ENCODE data around the gene FFAR2. TPM values are rescaled to one million over a fixed set of nuclear protein-coding genes. Genes with fewer than 3 reads are reported as not detected.

Gene FFAR2
- total and polyA plus RNA-seq, 4 donors = 0.25 to 0.84 (median 0.47) TPM

DNA sequence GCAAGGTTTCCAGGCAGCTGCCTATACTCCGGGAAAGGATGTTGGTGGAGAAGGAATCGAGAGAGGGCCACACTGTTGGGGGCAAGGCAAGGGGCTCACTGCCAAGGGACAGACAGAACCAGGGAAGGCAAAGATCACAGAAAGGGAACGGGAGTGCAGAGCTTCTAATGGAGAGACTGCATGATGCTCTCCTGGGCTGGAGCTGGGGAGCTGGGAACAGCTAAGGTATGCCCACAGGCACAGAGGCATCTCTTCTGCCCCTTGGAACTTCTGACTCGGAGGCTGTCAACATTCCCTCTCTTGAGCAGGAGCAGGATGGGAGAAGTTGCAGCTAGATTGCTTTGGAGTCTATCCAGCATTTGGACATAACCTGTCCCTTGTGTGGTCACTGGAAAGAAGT lies 22.4 kb upstream of the FFAR2 start:
- H3K27me3 ChIP-seq (ENCODE audit: control insufficient read depth in 4 of 4, insufficient read depth in 4 of 4, low read length in 3 of 4) = no peaks in the 10 kb centered on the region
- no peak overlapping the region for H3K27ac ChIP-seq (ENCODE audit: low read depth in 1 of 2, low read length in 2 of 2)
- peaks cover 0 to 4% (median 2%) of the 10 kb centered on the region in 4 donors for H3K4me1 ChIP-seq (ENCODE audit: control insufficient read depth in 4 of 4, insufficient read depth in 4 of 4, low read length in 3 of 4)
- TF ChIP-seq EGR1 (IDR thresholded peaks at IDR 0.05; ENCODE audit: low read depth in 2 of 2) = no peak
- TF ChIP-seq, protein P1, sequence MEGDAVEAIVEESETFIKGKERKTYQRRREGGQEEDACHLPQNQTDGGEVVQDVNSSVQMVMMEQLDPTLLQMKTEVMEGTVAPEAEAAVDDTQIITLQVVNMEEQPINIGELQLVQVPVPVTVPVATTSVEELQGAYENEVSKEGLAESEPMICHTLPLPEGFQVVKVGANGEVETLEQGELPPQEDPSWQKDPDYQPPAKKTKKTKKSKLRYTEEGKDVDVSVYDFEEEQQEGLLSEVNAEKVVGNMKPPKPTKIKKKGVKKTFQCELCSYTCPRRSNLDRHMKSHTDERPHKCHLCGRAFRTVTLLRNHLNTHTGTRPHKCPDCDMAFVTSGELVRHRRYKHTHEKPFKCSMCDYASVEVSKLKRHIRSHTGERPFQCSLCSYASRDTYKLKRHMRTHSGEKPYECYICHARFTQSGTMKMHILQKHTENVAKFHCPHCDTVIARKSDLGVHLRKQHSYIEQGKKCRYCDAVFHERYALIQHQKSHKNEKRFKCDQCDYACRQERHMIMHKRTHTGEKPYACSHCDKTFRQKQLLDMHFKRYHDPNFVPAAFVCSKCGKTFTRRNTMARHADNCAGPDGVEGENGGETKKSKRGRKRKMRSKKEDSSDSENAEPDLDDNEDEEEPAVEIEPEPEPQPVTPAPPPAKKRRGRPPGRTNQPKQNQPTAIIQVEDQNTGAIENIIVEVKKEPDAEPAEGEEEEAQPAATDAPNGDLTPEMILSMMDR (IDR thresholded peaks at IDR 0.05; ENCODE audit: low read depth, low read length, missing input control) = no peak
- TF ChIP-seq HNF4G (IDR thresholded peaks at IDR 0.05) = no peak
- TF ChIP-seq FOXA2 (IDR thresholded peaks at IDR 0.05) = no peak
- TF ChIP-seq FOXA1 (IDR thresholded peaks at IDR 0.05) = no peak
- TF ChIP-seq, protein P2, sequence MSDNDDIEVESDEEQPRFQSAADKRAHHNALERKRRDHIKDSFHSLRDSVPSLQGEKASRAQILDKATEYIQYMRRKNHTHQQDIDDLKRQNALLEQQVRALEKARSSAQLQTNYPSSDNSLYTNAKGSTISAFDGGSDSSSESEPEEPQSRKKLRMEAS (IDR thresholded peaks at IDR 0.05) = no peak
- TF ChIP-seq, protein P3, sequence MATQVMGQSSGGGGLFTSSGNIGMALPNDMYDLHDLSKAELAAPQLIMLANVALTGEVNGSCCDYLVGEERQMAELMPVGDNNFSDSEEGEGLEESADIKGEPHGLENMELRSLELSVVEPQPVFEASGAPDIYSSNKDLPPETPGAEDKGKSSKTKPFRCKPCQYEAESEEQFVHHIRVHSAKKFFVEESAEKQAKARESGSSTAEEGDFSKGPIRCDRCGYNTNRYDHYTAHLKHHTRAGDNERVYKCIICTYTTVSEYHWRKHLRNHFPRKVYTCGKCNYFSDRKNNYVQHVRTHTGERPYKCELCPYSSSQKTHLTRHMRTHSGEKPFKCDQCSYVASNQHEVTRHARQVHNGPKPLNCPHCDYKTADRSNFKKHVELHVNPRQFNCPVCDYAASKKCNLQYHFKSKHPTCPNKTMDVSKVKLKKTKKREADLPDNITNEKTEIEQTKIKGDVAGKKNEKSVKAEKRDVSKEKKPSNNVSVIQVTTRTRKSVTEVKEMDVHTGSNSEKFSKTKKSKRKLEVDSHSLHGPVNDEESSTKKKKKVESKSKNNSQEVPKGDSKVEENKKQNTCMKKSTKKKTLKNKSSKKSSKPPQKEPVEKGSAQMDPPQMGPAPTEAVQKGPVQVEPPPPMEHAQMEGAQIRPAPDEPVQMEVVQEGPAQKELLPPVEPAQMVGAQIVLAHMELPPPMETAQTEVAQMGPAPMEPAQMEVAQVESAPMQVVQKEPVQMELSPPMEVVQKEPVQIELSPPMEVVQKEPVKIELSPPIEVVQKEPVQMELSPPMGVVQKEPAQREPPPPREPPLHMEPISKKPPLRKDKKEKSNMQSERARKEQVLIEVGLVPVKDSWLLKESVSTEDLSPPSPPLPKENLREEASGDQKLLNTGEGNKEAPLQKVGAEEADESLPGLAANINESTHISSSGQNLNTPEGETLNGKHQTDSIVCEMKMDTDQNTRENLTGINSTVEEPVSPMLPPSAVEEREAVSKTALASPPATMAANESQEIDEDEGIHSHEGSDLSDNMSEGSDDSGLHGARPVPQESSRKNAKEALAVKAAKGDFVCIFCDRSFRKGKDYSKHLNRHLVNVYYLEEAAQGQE (IDR thresholded peaks at IDR 0.05) = no peak
- TF ChIP-seq YY1 (IDR thresholded peaks at IDR 0.05) = no peak
- TF ChIP-seq RXRA (IDR thresholded peaks at IDR 0.05) = no peak
- TF ChIP-seq HNF4A (conservative IDR thresholded peaks at IDR 0.05) = no peak
- no peak for TF ChIP-seq JUND (IDR thresholded peaks at IDR 0.05)
- no peak for TF ChIP-seq GABPA (IDR thresholded peaks at IDR 0.05 in 1 of 2, conservative IDR thresholded peaks at IDR 0.05 in 1 of 2)
- TF ChIP-seq, protein P4, sequence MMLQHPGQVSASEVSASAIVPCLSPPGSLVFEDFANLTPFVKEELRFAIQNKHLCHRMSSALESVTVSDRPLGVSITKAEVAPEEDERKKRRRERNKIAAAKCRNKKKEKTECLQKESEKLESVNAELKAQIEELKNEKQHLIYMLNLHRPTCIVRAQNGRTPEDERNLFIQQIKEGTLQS (IDR thresholded peaks at IDR 0.05) = no peak
- TF ChIP-seq TAF1 (conservative IDR thresholded peaks at IDR 0.05) = no peak
- no peak for TF ChIP-seq RAD21 (IDR thresholded peaks at IDR 0.05)
- no peak for DNase-seq (ENCODE audit: low spot score)
- 75% methylated on average over 4 of the region's 4 CpGs for WGBS
- no peak overlapping the region for H3K9ac ChIP-seq (ENCODE audit: low read depth in 1 of 2, low read length in 2 of 2)
- H3K4me3 ChIP-seq (ENCODE audit: low read depth in 1 of 3, low read length in 3 of 3) = no peak overlapping the region
- H3K36me3 ChIP-seq (ENCODE audit: control insufficient read depth in 4 of 4, insufficient read depth in 3 of 4, low read depth in 1 of 4, low read length in 3 of 4) = no peaks in the 10 kb centered on the region
- no peaks in the 10 kb centered on the region for H3K9me3 ChIP-seq (ENCODE audit: control insufficient read depth in 4 of 4, low read length in 3 of 4)

DNA sequence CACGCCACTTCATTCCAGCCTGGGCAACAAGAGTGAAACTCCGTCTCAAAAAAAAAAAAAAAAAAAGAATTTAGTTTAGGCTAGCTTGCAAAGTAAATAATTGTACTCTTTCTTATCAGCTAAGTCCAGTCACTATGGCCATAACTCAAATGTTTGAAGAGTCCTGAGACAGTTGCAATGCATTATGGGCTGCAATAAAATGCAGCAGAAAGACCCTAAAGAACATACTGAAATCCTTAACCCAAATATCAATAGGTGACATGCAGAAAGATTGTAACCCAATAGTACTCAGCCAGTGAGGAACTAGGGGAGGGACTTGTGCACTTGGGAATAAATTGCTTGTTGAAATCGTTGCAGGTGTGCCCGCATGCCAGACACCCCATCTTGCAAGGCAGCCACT lies 20.9 kb upstream of the FFAR2 start:
- no peak for DNase-seq (ENCODE audit: low spot score)
- Histone ChIP-seq H3K27me3 (ENCODE audit: control insufficient read depth in 4 of 4, insufficient read depth in 4 of 4, low read length in 3 of 4) (no peaks in the 10 kb centered on the region), H3K4me3 (ENCODE audit: low read depth in 1 of 3, low read length in 3 of 3) (no peak overlapping the region), H3K36me3 (ENCODE audit: control insufficient read depth in 4 of 4, insufficient read depth in 3 of 4, low read depth in 1 of 4, low read length in 3 of 4) (no peaks in the 10 kb centered on the region), H3K4me1 (ENCODE audit: control insufficient read depth in 4 of 4, insufficient read depth in 4 of 4, low read length in 3 of 4) (peaks cover 0 to 4% (median 2%) of the 10 kb centered on the region in 4 donors), H3K27ac (ENCODE audit: low read depth in 1 of 2, low read length in 2 of 2) (no peak overlapping the region), H3K9ac (ENCODE audit: low read depth in 1 of 2, low read length in 2 of 2) (no peak overlapping the region), H3K9me3 (ENCODE audit: control insufficient read depth in 4 of 4, low read length in 3 of 4) (no peaks in the 10 kb centered on the region)
- WGBS = 55% methylated on average over 4 of the region's 4 CpGs
- no peak for TF ChIP-seq YY1 (IDR thresholded peaks at IDR 0.05)
- TF ChIP-seq, protein P4 (IDR thresholded peaks at IDR 0.05) = no peak
- no peak for TF ChIP-seq HNF4A (conservative IDR thresholded peaks at IDR 0.05)
- TF ChIP-seq HNF4G (IDR thresholded peaks at IDR 0.05) = no peak
- TF ChIP-seq, protein P5, sequence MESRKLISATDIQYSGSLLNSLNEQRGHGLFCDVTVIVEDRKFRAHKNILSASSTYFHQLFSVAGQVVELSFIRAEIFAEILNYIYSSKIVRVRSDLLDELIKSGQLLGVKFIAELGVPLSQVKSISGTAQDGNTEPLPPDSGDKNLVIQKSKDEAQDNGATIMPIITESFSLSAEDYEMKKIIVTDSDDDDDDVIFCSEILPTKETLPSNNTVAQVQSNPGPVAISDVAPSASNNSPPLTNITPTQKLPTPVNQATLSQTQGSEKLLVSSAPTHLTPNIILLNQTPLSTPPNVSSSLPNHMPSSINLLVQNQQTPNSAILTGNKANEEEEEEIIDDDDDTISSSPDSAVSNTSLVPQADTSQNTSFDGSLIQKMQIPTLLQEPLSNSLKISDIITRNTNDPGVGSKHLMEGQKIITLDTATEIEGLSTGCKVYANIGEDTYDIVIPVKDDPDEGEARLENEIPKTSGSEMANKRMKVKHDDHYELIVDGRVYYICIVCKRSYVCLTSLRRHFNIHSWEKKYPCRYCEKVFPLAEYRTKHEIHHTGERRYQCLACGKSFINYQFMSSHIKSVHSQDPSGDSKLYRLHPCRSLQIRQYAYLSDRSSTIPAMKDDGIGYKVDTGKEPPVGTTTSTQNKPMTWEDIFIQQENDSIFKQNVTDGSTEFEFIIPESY (IDR thresholded peaks at IDR 0.05) = no peak
- no peak for TF ChIP-seq GABPA (IDR thresholded peaks at IDR 0.05 in 1 of 2, conservative IDR thresholded peaks at IDR 0.05 in 1 of 2)
- TF ChIP-seq NR2F2 (IDR thresholded peaks at IDR 0.05) = no peak
- TF ChIP-seq JUND (IDR thresholded peaks at IDR 0.05) = no peak
- TF ChIP-seq, protein P2 (IDR thresholded peaks at IDR 0.05) = no peak
- TF ChIP-seq, protein P3 (IDR thresholded peaks at IDR 0.05) = no peak
- no peak for TF ChIP-seq TAF1 (conservative IDR thresholded peaks at IDR 0.05)
- no peak for TF ChIP-seq FOXA1 (IDR thresholded peaks at IDR 0.05)
